Cardiac muscle cell (in vitro differentiated cells and primary cell): ENCODE results near the gene CHD6. TPM values are rescaled to one million over a fixed set of nuclear protein-coding genes. Genes with fewer than 3 reads are reported as not detected.

ENCODE experiments used
- DNase-seq, 2 donors: peaks; one replicate each; pipeline versions ENCODE4 v3.0.0 to v3.0.0-alpha.2; 2010 to 2017; ENCODE audit warnings: low read depth in 1 of 2, low spot score in 1 of 2
- H3K27ac ChIP-seq: fragments of 200-600 bp; sonication (generic); 2 replicates; pipeline ENCODE4 v1.5.1; 2016
- H3K27me3 ChIP-seq: fragments of 200-600 bp; sonication (generic); 2 replicates; pipeline ENCODE4 v1.6.0; 2016; ENCODE audit warnings: control low read depth
- H3K36me3 ChIP-seq: fragments of 200-600 bp; sonication (generic); 2 replicates; pipeline ENCODE4 v1.5.1; 2016; ENCODE audit warnings: control low read depth
- H3K4me1 ChIP-seq: fragments of 200-600 bp; sonication (generic); 2 replicates; pipeline ENCODE4 v1.8.1; 2017; ENCODE audit warnings: low read depth, mild to moderate bottlenecking, mixed run types
- H3K4me3 ChIP-seq: fragments of 200-600 bp; sonication (generic); 2 replicates; pipeline ENCODE4 v1.5.1; 2016; ENCODE audit warnings: mild to moderate bottlenecking
- H3K9me3 ChIP-seq: fragments of 200-600 bp; sonication (generic); 2 replicates; pipeline ENCODE4 v1.5.1; 2017; ENCODE audit warnings: low read depth, mild to moderate bottlenecking, control low read depth
- CTCF ChIP-seq: IDR thresholded peaks from 2 replicates; pipeline ENCODE4 v1.5.1; 2012; ENCODE audit warnings: low read depth, mild to moderate bottlenecking, low read length
- polyA plus RNA-seq: library from polyadenylated mRNA; unstranded; fragments of >200 nt; fragmentation: Nextera tagmentation; extraction: Ambion mirVana; gene quantifications from 2 replicates; pipeline ENCODE4 v1.2.1, GENCODE V29; 2016
- total RNA-seq: library from RNA; depleted of rRNA; stranded (reverse); fragments of >200 nt; gene quantifications from 2 replicates; pipeline ENCODE4 v1.2.3, GENCODE V29; 2016

Gene CHD6
- total and polyA plus RNA-seq, 2 experiments from 2014 or later = 56.3 to 61.9 TPM

GRCh38 chr20:41406353-41406752, 211.8 kb downstream of the CHD6 start:
- H3K4me1 ChIP-seq = no peaks in the 10 kb centered on the region
- DNase-seq = no peak
- H3K4me3 ChIP-seq = no peak overlapping the region
- no peak for TF ChIP-seq CTCF
- no peaks in the 10 kb centered on the region for H3K27me3 ChIP-seq
- H3K27ac ChIP-seq = no peak overlapping the region
- peaks cover 43% of the 10 kb centered on the region for H3K36me3 ChIP-seq
- H3K9me3 ChIP-seq = no peaks in the 10 kb centered on the region

DNA sequence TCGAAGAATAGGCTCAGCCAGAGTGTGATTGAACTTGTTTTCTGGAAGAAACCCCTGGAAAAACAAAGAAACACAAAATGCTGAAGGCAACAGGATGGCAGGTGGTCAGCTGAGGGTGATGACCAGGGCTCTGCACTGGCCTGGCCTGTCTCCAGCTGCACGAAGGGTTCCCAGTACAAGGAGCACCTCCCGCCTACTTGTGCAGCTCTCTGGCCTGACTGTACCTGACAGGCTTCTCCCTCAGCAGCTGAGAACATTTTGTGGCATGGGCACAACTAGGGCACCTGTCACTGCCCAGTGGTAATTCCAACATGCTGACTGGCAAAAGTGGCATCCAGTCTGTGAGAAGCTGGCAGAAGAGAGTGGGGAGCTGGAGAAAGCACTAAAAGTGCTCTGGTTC, 212.7 kb downstream of the CHD6 start:
- Histone ChIP-seq H3K4me3 (no peak overlapping the region), H3K4me1 (no peaks in the 10 kb centered on the region), H3K9me3 (no peaks in the 10 kb centered on the region), H3K27me3 (no peaks in the 10 kb centered on the region), H3K27ac (no peak overlapping the region), H3K36me3 (peaks cover 38% of the 10 kb centered on the region)
- TF ChIP-seq CTCF = no peak
- no peak for DNase-seq

DNA sequence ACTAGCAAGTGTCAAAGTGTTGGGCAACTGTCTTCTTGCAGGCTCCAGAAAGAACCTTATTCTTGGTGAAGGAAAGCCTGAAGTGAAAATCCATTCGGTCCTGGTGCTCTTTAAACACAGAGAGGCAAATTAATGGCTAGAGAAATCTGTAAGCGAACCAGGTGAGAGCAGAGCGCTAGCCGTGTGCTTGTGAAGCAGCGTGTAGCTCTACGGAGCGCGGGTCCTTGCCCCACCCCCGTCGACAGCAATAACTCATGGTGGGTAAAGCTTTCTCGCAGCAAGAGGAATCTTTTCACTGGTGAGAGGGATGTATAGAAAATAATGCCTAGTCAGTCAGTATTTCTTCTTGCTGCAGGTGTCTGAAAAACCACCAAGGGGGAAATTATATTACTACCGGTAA, 214.6 kb downstream of the CHD6 start:
- no peak for TF ChIP-seq CTCF
- Histone ChIP-seq H3K27me3 (no peaks in the 10 kb centered on the region), H3K27ac (no peak overlapping the region), H3K4me1 (no peaks in the 10 kb centered on the region), H3K36me3 (peaks cover 25% of the 10 kb centered on the region), H3K9me3 (no peaks in the 10 kb centered on the region), H3K4me3 (no peak overlapping the region)
- no peak for DNase-seq

DNA sequence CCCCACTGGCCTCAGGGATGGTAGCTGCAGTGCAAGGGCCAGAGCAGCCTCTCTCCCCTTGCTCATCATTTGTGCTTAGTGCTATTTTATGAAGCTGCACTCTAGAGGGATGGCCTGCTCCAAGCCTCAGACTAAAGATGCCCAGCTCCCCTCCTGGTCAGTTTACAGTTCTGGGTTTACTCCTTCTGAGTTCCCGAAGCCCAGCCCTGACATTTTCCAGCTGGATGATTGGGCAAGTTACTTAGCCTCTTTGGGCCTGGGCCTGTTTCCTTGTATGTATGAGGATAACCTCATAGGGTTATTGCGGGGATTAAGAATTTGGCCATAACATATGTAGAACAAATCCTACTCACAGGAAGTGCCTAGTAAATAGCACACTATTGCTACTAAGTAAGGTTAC, 219.8 kb downstream of the CHD6 start:
- Histone ChIP-seq H3K27ac (no peak overlapping the region), H3K9me3 (no peaks in the 10 kb centered on the region), H3K4me1 (no peaks in the 10 kb centered on the region), H3K4me3 (no peak overlapping the region), H3K27me3 (no peaks in the 10 kb centered on the region), H3K36me3 (no peaks in the 10 kb centered on the region)
- peak in 1 of 2 donors; percentile 82 for DNase-seq
- no peak for TF ChIP-seq CTCF

- H3K4me3 ChIP-seq = no peak overlapping the region
- H3K27me3 ChIP-seq = no peaks in the 10 kb centered on the region
- no peak for DNase-seq
- no peak for TF ChIP-seq CTCF
- H3K36me3 ChIP-seq = no peaks in the 10 kb centered on the region
- no peak overlapping the region for H3K27ac ChIP-seq
- no peaks in the 10 kb centered on the region for H3K4me1 ChIP-seq
- H3K9me3 ChIP-seq = no peaks in the 10 kb centered on the region
Observed at GRCh38 chr20:41395667-41396664, 222.2 kb downstream of the CHD6 start.
